AG09319 (cell line): ENCODE data around the gene CD58.

Source experiments
- DNase-seq: peaks from one replicate; pipeline ENCODE4 v3.0.0-alpha.2; 2010; ENCODE audit warnings: low read depth; ENCODE audit errors: extremely low read depth
- CTCF ChIP-seq: IDR thresholded peaks from 2 replicates; pipeline ENCODE4 v1.5.1; 2011; ENCODE audit warnings: low read depth, mild to moderate bottlenecking, inconsistent platforms, low read length, moderate library complexity

Gene CD58

GRCh38 chr1:116489231-116489697 is 81.6 kb downstream of the CD58 start:
- TF ChIP-seq CTCF, result no peak
- DNase-seq, result no peak

- DNase-seq, result no peak
- TF ChIP-seq CTCF, result no peak
Observed at GRCh38 chr1:116488071-116488470, 82.8 kb downstream of the CD58 start.

GRCh38 chr1:116487583-116487982 is 83.2 kb downstream of the CD58 start:
- DNase-seq, result no peak
- no peak for TF ChIP-seq CTCF

GRCh38 chr1:116487031-116487430 is 83.8 kb downstream of the CD58 start:
- no peak for TF ChIP-seq CTCF
- no peak for DNase-seq

- DNase-seq, result peak; percentile 37
- no peak for TF ChIP-seq CTCF
Observed at GRCh38 chr1:116486424-116486823, 84.4 kb downstream of the CD58 start.

GRCh38 chr1:116485976-116486375 is 84.8 kb downstream of the CD58 start:
- DNase-seq, result no peak
- no peak; the same call in 1 of the 2 replicates for TF ChIP-seq CTCF

- peak; percentile 91 for TF ChIP-seq CTCF
- peak; percentile 59 for DNase-seq
Observed at GRCh38 chr1:116485071-116485735, 85.6 kb downstream of the CD58 start.
